AG04450 (cell line): ENCODE results near the gene LARGE1. TPM values are rescaled to one million over a fixed set of nuclear protein-coding genes. Genes with fewer than 3 reads are reported as not detected.

Source experiments
- CTCF ChIA-PET: fragments of 300-600, 350-600 bp; formaldehyde crosslinking; extraction: SDS; loops from one replicate; lab custom pipeline; 2022; ENCODE audit warnings: antibody characterized with exemption, inconsistent platforms; lab: Charles Lee
- POLR2A ChIA-PET: fragments of 350-600 bp; formaldehyde crosslinking; extraction: SDS; loops from one replicate; lab custom pipeline; 2021; ENCODE audit warnings: antibody characterized with exemption, inconsistent platforms; lab: Yijun Ruan, JAX
- DNase-seq: peaks from one replicate; pipeline ENCODE4 v3.0.0-alpha.2; 2011; ENCODE audit warnings: low read depth, low spot score
- H3K27ac ChIP-seq: one replicate; pipeline ENCODE4 v1.5.1; 2012; ENCODE audit warnings: low read depth, low read length, control low read depth
- H3K27me3 ChIP-seq: one replicate; pipeline ENCODE4 v1.6.0; 2012; ENCODE audit warnings: low read length; ENCODE audit not compliant: control insufficient read depth, insufficient read depth
- H3K4me3 ChIP-seq: 2 replicates; pipeline ENCODE4 v1.5.1; 2011; ENCODE audit warnings: mild to moderate bottlenecking, low read depth, low read length, control low read depth
- H3K9me3 ChIP-seq: 2 replicates; pipeline ENCODE4 v1.5.1; 2012; ENCODE audit warnings: low read length; ENCODE audit not compliant: control insufficient read depth, insufficient read depth
- CTCF ChIP-seq: IDR thresholded peaks from 2 replicates; pipeline ENCODE4 v1.5.1; 2011; ENCODE audit warnings: low read depth, low read length, control low read depth, inconsistent platforms
- polyA plus RNA-seq: library from polyadenylated mRNA; depleted of rRNA; stranded (reverse); fragments of >200 nt; gene quantifications from 2 replicates; pipeline ENCODE4 v1.2.3, GENCODE V29; 2011

The LARGE1 gene
- polyA plus RNA-seq, 1 experiment = 8.4 TPM

- ChIA-PET CTCF (no interaction called here), POLR2A (no interaction called here)
- no peak overlapping the region for H3K4me3 ChIP-seq
- no peak for DNase-seq
- H3K27ac ChIP-seq = no peak overlapping the region
- TF ChIP-seq CTCF = no peak
- H3K27me3 ChIP-seq = no peaks in the 10 kb centered on the region
- H3K9me3 ChIP-seq = no peaks in the 10 kb centered on the region
These were observed 176.5 kb downstream of the LARGE1 start for GRCh38 chr22:33743756-33744155.

DNA sequence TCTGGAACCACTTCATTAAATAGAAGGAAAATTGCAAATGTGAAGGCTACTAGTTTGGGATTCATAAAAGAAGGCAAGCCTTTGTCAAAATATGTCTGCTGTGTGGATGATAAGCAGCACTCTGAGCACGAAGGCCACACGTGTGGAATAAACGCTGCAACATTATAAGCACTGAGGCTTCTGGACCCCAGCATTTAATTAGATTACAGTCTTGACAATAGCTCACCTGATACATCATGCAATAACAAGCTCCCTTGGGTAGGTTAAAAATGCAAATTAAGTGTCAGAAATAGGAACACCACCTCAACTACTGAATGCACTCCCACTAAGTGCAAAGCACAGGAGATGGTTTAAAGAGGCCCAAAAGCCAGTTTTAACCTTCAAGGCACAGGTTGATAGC is 179.3 kb downstream of the LARGE1 start:
- Histone ChIP-seq H3K27me3 (no peaks in the 10 kb centered on the region), H3K4me3 (no peak overlapping the region), H3K27ac (no peak overlapping the region), H3K9me3 (no peaks in the 10 kb centered on the region)
- CTCF ChIA-PET = no interaction called here
- no peak for DNase-seq
- POLR2A ChIA-PET = no interaction called here
- no peak for TF ChIP-seq CTCF

DNA sequence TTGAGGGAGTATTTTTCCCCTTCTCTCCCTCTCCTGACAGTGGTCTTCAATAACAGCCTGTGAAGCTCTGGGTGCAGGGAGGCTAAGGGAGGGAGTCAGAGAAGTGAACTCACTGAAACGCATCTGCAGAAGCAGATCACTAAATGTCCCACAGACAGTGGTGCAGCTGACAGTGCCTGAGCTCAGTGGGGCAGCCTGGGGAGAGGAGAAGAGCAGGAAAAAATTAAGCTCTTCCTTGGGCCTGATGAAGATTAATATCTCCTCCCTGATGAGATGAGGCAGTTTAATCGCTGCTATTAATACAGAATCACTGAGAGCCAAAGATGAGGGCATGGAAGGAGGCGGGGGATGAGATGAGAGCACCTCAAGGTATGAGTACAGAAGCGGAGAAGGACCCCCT is 180.8 kb downstream of the LARGE1 start:
- CTCF ChIA-PET = interaction anchor here (1.1 kb wide), 1 partner anchor 184 kb away, joined by 4 read pairs; no protein-coding TSS in a partner anchor
- TF ChIP-seq CTCF = no peak
- no peaks in the 10 kb centered on the region for H3K9me3 ChIP-seq
- H3K4me3 ChIP-seq = no peak overlapping the region
- H3K27me3 ChIP-seq = no peaks in the 10 kb centered on the region
- DNase-seq = no peak
- no peak overlapping the region for H3K27ac ChIP-seq
- POLR2A ChIA-PET = no interaction called here

DNA sequence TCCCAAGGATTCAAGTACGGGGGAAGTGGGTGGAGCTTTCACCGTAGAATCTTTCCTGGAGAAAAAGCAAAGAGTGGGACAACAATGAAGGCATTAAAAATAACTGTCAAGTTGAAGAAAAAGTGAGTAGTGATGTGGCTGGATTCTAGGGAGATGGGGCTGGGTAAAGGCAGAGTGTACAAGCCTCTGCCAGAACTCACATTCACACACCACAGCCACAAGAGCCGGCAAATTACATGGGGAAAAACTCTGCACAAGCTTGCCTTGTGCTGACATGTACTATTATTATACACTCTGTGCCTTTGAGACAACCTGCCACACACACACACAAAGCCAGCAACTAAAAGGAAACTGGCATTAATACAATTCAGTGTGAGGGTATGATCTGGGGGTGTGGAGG is 182.6 kb downstream of the LARGE1 start:
- ChIA-PET POLR2A (no interaction called here), CTCF (no interaction called here)
- H3K9me3 ChIP-seq = no peaks in the 10 kb centered on the region
- DNase-seq = no peak
- no peak overlapping the region for H3K27ac ChIP-seq
- H3K27me3 ChIP-seq = no peaks in the 10 kb centered on the region
- H3K4me3 ChIP-seq = no peak overlapping the region
- no peak for TF ChIP-seq CTCF

GRCh38 chr22:33735978-33736377 is 184.3 kb downstream of the LARGE1 start:
- Histone ChIP-seq H3K27ac (no peak overlapping the region), H3K27me3 (no peaks in the 10 kb centered on the region), H3K4me3 (no peak overlapping the region), H3K9me3 (no peaks in the 10 kb centered on the region; the same call in 1 of the 2 replicates)
- no peak for TF ChIP-seq CTCF
- POLR2A ChIA-PET = no interaction called here
- DNase-seq = no peak
- CTCF ChIA-PET = no interaction called here
